Activated gamma-delta T cell treated with anti-CD3 and anti-CD28 coated beads, Interleukin-2, amount 50 U/mL, for 16 hours (primary cell): Measurements from ENCODE around the gene CRYGS.
A peak's percentile ranks its signal among the peaks of the same experiment; 100 is the strongest.
"Not testable (repeated sequence)": the region's sequence is repeated elsewhere in the genome, so short reads cannot be mapped to it uniquely, and the experiment has no call there.

Experiments
- DNase-seq: peaks from one replicate; pipeline ENCODE4 v3.0.0-alpha.2; 2020; ENCODE audit warnings: low read depth

CRYGS gene

GRCh38 chr3:186552408-186553031, 8.3 kb upstream of the CRYGS start:
- DNase-seq, result no peak

- DNase-seq, result no peak
Observed at GRCh38 chr3:186551387-186551786, 7.2 kb upstream of the CRYGS start.

DNA sequence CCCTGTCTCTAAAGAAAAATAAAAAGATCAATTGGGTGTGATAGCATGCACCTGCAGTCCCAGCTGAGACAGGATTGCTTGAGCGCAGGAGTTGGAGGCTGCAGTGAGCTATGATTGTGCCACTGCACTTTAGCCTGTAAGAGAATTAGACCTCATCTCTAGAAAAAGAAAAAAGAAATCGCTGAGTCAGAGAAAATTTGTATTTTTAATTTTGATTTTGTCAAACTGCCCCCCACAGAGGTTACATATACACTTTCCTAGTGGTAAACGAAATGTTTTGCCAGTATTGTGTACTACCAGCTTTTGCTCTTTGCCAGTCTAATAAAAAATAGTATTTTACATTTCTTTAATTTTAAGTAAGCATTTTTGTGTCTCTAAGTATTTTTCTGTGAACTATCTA, 5.3 kb upstream of the CRYGS start:
- DNase-seq, result no peak

- DNase-seq, result no peak
Observed at GRCh38 chr3:186540835-186541226, 3.3 kb downstream of the CRYGS start.

GRCh38 chr3:186540221-186540834, 3.9 kb downstream of the CRYGS start:
- DNase-seq, result peak; percentile 76

DNA sequence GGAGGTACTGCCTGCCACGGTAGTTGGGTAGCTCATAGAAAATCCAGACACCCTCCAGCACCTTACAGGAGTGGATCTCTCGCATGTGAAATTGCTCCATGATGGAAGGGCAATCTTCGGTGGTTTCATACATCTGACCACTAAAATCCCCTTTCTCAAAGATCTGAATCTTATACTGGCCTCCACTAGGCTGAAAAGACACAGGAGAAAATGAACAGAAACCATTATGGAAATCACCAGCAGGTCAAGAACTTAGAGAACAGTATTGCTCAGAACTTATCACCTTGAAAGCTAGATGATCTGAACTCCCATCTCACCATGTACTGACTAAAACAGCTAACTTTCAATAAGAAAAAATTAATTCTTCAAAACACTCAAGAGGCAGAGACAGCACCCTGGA, 5.4 kb downstream of the CRYGS start:
- no peak for DNase-seq

DNA sequence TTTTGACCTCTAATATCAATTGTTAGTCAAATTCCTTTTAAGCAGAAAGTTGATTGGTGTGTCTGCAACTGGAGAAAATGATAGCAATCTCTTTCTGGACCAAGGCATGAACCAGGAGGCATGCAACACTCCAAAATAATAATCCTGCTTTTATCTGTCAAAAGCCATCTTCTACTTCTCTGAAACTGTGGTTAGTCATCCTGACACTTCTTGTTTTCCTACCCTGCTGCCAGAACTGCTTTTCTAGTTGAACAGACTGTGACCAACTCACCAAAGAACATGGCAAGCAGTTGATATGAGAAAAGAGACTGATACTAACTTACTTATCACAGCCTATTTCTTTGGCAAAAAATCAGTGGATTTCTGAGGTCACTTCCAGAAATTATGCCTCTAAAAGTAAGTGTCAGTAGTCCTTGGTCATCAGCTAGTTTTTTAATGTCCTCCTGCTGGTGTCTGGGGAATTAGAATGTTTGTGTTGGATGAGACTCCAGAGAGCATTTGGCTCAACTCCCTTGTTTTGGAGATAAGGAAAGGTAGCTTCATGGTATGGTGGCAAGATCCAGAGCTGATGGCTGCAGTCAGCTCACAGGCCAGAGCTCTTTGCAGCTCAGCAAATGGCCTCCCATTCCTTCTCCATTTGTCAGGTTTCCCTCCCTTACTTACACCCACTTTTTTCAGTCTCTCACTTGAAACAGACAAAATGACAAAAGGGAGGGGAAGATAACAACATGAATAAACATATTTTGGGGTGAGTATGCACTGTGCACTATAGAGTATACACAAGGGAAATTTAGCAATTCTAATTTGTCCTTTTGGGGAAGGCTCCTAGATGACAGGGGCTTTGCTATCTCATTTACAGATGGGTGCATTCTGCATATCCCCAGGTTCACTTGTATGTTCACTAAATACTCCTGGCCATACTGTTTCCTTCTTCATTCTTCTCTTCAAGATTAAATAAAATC, 7.0 kb downstream of the CRYGS start:
- no peak for DNase-seq

- DNase-seq, result peak; percentile 25
Observed at GRCh38 chr3:186534113-186534669, 10.0 kb downstream of the CRYGS start.

DNA sequence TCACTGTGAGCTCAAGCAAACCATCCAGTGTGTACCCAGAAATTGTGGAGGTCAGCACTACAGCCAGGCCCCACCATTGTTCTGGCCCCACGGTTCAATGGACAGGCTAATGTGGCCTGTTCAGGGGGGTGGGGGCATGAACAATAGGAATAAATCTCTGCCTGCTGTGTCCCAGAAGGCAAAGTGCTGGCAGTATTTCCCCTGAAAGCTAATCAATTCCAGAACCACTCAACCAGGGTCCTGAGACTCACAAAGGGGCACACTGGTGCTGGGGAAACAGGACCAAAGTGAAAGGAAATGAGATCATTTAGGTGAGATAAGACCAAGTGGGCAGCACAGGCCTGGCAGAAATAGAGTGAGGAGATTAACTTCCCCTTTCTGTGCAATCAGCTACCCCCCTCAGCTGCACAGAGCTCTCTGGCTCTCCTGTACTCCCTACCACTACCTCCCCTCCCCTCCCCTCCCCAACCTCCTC, 11.5 kb downstream of the CRYGS start:
- no peak for DNase-seq

GRCh38 chr3:186531694-186532093, 12.5 kb downstream of the CRYGS start:
- not testable (repeated sequence) for DNase-seq

- DNase-seq, result no peak
Observed at GRCh38 chr3:186530415-186530814, 13.8 kb downstream of the CRYGS start.

- DNase-seq, result no peak
Observed at GRCh38 chr3:186529201-186529999, 14.8 kb downstream of the CRYGS start.

DNA sequence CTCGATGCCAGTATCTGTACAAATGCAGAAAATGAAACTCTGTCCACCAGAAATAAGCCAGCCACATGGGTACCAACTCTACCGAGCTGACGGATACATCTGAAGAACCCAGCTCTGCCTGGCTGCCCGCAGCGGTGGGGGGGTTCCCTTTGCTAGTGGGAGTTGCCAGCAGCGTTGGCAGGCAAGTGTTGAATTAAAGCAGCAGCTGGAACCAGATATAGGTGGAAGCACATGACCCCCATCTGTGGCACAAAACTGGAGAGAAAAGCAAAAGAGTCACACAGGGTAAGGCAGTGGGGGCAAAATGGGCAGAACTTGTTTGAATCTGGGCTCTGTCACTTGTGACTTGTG, 17.9 kb downstream of the CRYGS start:
- DNase-seq, result no peak

DNA sequence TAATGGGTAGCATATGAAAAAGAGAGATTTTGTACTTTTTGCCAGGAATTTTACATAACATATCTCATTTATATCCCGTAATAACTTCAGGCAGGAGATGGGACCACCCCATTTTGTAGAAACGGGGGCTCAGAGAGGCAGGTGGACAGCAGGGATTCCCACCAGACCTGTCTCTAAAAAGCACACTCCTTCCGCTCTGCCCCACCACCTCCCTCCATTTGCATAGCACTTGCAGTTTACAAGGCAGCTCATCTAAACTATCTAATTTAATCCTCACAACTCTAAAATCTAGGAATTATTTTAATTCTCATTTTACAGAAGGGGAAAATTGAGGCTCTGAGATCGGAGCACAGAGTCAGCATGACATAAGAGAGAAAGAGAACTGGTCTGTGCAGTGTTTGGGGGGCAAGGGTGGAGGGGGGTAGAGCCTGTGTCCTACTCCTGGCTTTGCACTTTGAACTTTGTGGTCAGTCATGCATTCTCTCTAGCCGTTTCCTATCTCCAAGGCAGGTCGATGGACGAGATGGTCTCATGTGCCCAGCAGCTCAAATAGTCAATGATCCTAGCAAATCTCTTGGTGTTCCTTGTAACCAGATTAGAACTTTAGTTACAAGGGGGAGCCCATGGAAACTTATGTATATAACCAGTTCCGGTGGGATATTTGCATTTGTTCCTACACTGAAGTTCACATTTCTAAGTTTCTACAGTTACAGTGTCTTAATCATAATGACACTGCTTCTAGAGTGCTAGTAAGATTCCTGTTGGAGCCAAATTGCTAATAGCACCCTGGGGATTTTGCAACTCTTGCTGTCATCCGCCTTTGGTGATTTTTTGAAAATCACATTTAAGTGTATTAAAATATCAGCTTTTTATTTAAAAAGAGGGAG, 18.6 kb downstream of the CRYGS start:
- DNase-seq, result no peak

- DNase-seq, result no peak
Observed at GRCh38 chr3:186524616-186525015, 19.6 kb downstream of the CRYGS start.

DNA sequence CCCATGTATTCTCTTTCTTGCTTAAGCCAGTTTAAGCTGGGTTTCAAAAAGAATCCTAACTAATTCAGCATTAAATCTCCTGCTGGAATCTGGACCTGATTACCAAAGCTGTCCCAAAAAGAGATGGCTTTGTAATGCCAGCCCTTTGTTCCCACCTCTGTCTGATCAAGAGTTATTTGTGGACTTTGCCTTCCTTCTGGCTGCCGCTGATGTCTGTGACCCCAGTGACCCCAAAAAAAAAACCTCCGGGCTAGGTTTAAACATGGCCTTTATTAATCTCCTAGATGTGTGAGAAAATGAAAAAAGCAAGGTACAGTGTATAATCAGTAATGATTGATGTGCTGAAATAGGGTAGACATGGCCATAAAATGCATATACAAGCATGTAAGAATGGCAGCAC, 20.7 kb downstream of the CRYGS start:
- no peak for DNase-seq

- no peak for DNase-seq
Observed at GRCh38 chr3:186523022-186523421, 21.2 kb downstream of the CRYGS start.

DNA sequence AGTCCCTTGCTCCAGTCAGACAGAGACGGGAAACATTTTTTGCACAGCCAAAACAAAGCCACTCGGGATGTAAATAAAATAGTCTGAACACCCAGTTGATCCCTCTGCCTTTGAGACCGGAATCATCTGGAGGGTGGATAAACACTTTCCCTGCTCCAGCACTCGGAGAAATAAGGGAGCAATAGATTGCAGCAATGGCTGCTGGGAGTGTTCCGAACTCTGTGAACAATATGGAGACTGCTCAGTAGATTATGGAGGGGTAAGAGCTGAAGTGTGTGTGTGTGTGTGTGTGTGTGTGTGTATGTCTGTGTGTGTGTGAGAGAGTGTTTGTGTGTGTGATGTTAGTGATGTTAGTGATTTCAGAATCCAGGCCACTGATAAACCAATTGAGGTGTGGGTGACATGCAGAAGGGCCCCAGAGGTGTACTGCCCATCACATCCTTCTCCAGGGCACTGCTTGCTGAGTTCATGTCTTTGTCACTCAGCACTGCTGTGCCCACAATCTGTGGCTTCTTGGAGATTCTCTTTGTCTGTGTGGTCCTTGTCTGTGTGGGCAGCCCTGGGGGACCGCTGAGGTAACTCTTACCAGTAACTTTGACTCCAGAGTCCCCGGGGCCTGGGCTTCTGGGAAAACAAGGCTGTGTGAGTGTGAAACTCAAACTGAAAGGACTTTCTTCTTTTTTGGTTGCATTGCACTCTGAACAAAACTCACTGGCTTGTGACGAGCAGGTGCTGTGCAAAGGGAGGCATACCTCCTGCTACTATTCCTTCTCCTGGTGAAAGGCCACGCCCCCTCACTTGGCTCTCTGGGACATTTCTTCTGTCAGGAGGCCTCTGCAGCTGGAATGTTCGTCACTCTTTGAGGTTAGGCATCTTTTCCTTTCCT, 23.0 kb downstream of the CRYGS start:
- no peak for DNase-seq

GRCh38 chr3:186520431-186520830, 23.7 kb downstream of the CRYGS start:
- DNase-seq, result no peak
